Trophoblast cell (in vitro differentiated cells and primary cell): Measurements from ENCODE around the gene FTO.

Source experiments
- DNase-seq, 2 donors: peaks; one replicate each; pipeline ENCODE4 v3.0.0-alpha.2; 2016
- H2AFZ ChIP-seq: 2 replicates; pipeline ENCODE4 v1.6.1; 2013; ENCODE audit warnings: low read length, moderate library complexity, mild to moderate bottlenecking; ENCODE audit not compliant: insufficient read depth, poor library complexity
- H2AK5ac ChIP-seq: 2 replicates; pipeline ENCODE4 v1.6.1; 2013; ENCODE audit warnings: mild to moderate bottlenecking, low read length
- H2BK120ac ChIP-seq: 2 replicates; pipeline ENCODE4 v1.6.1; 2013; ENCODE audit warnings: low read length, mild to moderate bottlenecking, moderate library complexity; ENCODE audit not compliant: insufficient read depth, poor library complexity
- H2BK12ac ChIP-seq: 2 replicates; pipeline ENCODE4 v1.6.1; 2013; ENCODE audit warnings: mild to moderate bottlenecking, low read length, moderate library complexity
- H2BK5ac ChIP-seq: 2 replicates; pipeline ENCODE4 v1.6.1; 2013; ENCODE audit warnings: low read length, low read depth, moderate library complexity, mild to moderate bottlenecking; ENCODE audit not compliant: poor library complexity
- H3K14ac ChIP-seq: 2 replicates; pipeline ENCODE4 v1.6.1; 2013; ENCODE audit warnings: mild to moderate bottlenecking, low read length
- H3K18ac ChIP-seq: 2 replicates; pipeline ENCODE4 v1.6.1; 2013; ENCODE audit warnings: mild to moderate bottlenecking, low read length
- H3K23ac ChIP-seq: 2 replicates; pipeline ENCODE4 v1.6.1; 2013; ENCODE audit warnings: low read length
- H3K27ac ChIP-seq: 2 replicates; pipeline ENCODE4 v1.5.1; 2013; ENCODE audit warnings: low read depth, mild to moderate bottlenecking, inconsistent platforms, low read length, moderate library complexity
- H3K27me3 ChIP-seq: 2 replicates; pipeline ENCODE4 v1.6.1; 2013; ENCODE audit warnings: inconsistent platforms, mild to moderate bottlenecking, low read length, moderate library complexity; ENCODE audit not compliant: insufficient read depth
- H3K36me3 ChIP-seq, 2 experiments: 1 replicate in 1 of 2; 2 replicates in 1 of 2; pipeline ENCODE4 v1.6.1; 2013; ENCODE audit warnings: low read length in 2 of 2, mild to moderate bottlenecking in 2 of 2, moderate library complexity in 1 of 2; ENCODE audit not compliant: insufficient read depth in 2 of 2, control insufficient read depth in 1 of 2
- H3K4ac ChIP-seq: 2 replicates; pipeline ENCODE4 v1.6.1; 2013; ENCODE audit warnings: low read depth, mild to moderate bottlenecking, low read length, moderate library complexity
- H3K4me1 ChIP-seq, 2 experiments: 1 replicate in 1 of 2; 2 replicates in 1 of 2; pipeline ENCODE4 v1.6.1; 2013; ENCODE audit warnings: low read length in 2 of 2, mild to moderate bottlenecking in 2 of 2, moderate library complexity in 1 of 2; ENCODE audit not compliant: insufficient read depth in 2 of 2, control insufficient read depth in 1 of 2
- H3K4me2 ChIP-seq: 2 replicates; pipeline ENCODE4 v1.6.1; 2013; ENCODE audit warnings: inconsistent platforms, mild to moderate bottlenecking, low read length, moderate library complexity
- H3K4me3 ChIP-seq: 2 replicates; pipeline ENCODE4 v1.5.1; 2013; ENCODE audit warnings: mild to moderate bottlenecking, low read depth, low read length, inconsistent platforms
- H3K79me1 ChIP-seq: one replicate; pipeline ENCODE4 v1.6.1; 2013; ENCODE audit warnings: low read length
- H3K79me2 ChIP-seq: 2 replicates; pipeline ENCODE4 v1.6.1; 2013; ENCODE audit warnings: low read length, mild to moderate bottlenecking; ENCODE audit not compliant: control insufficient read depth, insufficient read depth, poor library complexity
- H3K9ac ChIP-seq: 2 replicates; pipeline ENCODE4 v1.6.1; 2013; ENCODE audit warnings: mild to moderate bottlenecking, low read length
- H3K9me3 ChIP-seq: 2 replicates; pipeline ENCODE4 v1.6.1; 2013; ENCODE audit warnings: low read depth, mild to moderate bottlenecking, control low read depth, inconsistent platforms, low read length; ENCODE audit not compliant: insufficient read depth
- H4K12ac ChIP-seq: 2 replicates; pipeline ENCODE4 v1.6.1; 2013; ENCODE audit warnings: low read depth, mild to moderate bottlenecking, low read length, moderate library complexity
- H4K8ac ChIP-seq: 2 replicates; pipeline ENCODE4 v1.6.1; 2013; ENCODE audit warnings: low read depth, mild to moderate bottlenecking, low read length, moderate library complexity
- H4K91ac ChIP-seq: one replicate; pipeline ENCODE4 v1.6.1; 2013; ENCODE audit warnings: low read depth, mild to moderate bottlenecking, low read length, moderate library complexity
- WGBS: extraction: QIAGEN DNeasy Blood & Tissue Kit; methylation state at CpG from one replicate; pipeline ENCODE4 v1.1.7; 2013; ENCODE audit warnings: missing lambda C conversion rate; ENCODE audit not compliant: insufficient read length, insufficient coverage; ENCODE audit errors: extremely low coverage; 5-methylcytosine and 5-hydroxymethylcytosine counted together

FTO gene

DNA sequence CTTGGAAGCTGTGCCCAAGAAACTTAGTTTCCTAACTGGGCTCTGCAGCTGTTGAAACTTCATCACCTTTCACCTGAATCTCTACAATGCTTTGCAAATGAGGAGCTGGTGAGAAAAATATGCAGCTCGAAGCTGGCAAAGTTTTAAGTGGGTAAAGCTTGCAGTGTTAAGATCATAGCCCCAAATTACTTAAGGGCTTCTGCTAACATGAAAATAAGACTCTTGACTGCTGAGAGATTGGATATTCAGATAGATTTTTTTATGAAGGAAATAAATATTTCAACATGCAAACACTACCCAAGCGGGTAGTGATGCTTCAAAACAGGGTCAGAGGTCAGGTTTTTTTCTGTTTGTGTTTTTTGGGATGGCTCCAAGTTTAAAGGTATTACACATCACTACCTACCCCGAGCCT lies 278.7 kb downstream of the FTO start:
- Histone ChIP-seq H2AK5ac (no peak overlapping the region), H3K4me3 (no peak overlapping the region), H2BK5ac (no peak overlapping the region), H3K14ac (no peak overlapping the region), H2AFZ (no peak overlapping the region), H2BK12ac (no peak overlapping the region), H4K91ac (no peak overlapping the region), H2BK120ac (no peak overlapping the region), H4K8ac (no peak overlapping the region), H3K79me1 (no peaks in the 10 kb centered on the region), H3K4me1 (peaks cover 0 to 3% of the 10 kb centered on the region in 2 experiments), H3K27me3 (no peaks in the 10 kb centered on the region), H3K18ac (no peak overlapping the region), H4K12ac (no peak overlapping the region), H3K36me3 (no peaks in the 10 kb centered on the region), H3K4me2 (no peak overlapping the region), H3K79me2 (no peaks in the 10 kb centered on the region), H3K9me3 (no peaks in the 10 kb centered on the region), H3K23ac (no peak overlapping the region), H3K27ac (no peak overlapping the region), H3K9ac (no peak overlapping the region), H3K4ac (no peak overlapping the region)
- DNase-seq, result peak in 1 of 2 donors; percentile 33
- WGBS, result no CpG with 5 or more reads among the region's 3 CpGs

DNA sequence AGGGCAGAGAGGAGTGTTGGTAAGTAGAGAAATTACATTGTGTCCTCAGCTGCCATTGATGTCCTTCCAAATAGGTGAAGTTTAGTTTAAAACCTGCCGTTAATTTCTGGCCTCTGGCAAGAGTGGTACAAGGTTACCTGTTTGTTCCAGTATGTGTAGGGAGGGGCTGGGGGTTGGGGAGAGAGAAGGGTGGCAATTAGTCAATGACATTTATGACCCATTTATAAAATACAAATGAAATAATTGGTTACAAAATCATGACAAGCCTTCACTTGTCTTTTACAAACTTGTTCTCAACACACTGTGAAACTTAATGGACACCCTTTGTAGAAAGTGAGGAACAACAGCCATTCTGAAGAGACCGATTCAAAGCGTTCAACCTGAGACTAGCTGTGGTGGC lies 281.0 kb downstream of the FTO start:
- Histone ChIP-seq H3K79me2 (no peaks in the 10 kb centered on the region), H2BK120ac (no peak overlapping the region), H3K14ac (no peak overlapping the region), H3K9me3 (no peaks in the 10 kb centered on the region), H3K36me3 (no peaks in the 10 kb centered on the region), H4K12ac (no peak overlapping the region), H3K79me1 (no peaks in the 10 kb centered on the region), H2BK12ac (no peak overlapping the region), H3K4me2 (no peak overlapping the region), H3K18ac (no peak overlapping the region), H3K4me1 (no peaks in the 10 kb centered on the region), H3K23ac (no peak overlapping the region), H3K4ac (no peak overlapping the region), H2AFZ (no peak overlapping the region), H3K9ac (no peak overlapping the region), H2BK5ac (no peak overlapping the region), H4K8ac (no peak overlapping the region), H3K4me3 (no peak overlapping the region), H3K27me3 (no peaks in the 10 kb centered on the region), H4K91ac (no peak overlapping the region), H3K27ac (no peak overlapping the region), H2AK5ac (no peak overlapping the region)
- WGBS, result no CpG with 5 or more reads among the region's 3 CpGs
- DNase-seq, result no peak

- no peak overlapping the region for H3K9ac ChIP-seq
- no peak overlapping the region for H2BK5ac ChIP-seq
- no peaks in the 10 kb centered on the region for H3K36me3 ChIP-seq
- no peak overlapping the region for H4K8ac ChIP-seq
- H4K12ac ChIP-seq, result no peak overlapping the region
- whole genome bisulfite sequencing, result no CpG with 5 or more reads among the region's 3 CpGs
- H4K91ac ChIP-seq, result no peak overlapping the region
- no peak overlapping the region for H3K27ac ChIP-seq
- no peak overlapping the region for H2AFZ ChIP-seq
- no peak overlapping the region for H3K14ac ChIP-seq
- no peaks in the 10 kb centered on the region for H3K9me3 ChIP-seq
- no peak overlapping the region for H2BK120ac ChIP-seq
- peak in 1 of 2 donors; percentile 80 for DNase-seq
- H2AK5ac ChIP-seq, result no peak overlapping the region
- no peak overlapping the region for H3K4ac ChIP-seq
- H3K18ac ChIP-seq, result no peak overlapping the region
- H3K4me2 ChIP-seq, result no peak overlapping the region
- H3K4me1 ChIP-seq, result no peaks in the 10 kb centered on the region
- H3K79me2 ChIP-seq, result no peaks in the 10 kb centered on the region
- H3K23ac ChIP-seq, result no peak overlapping the region
- no peak overlapping the region for H2BK12ac ChIP-seq
- H3K4me3 ChIP-seq, result no peak overlapping the region
- no peaks in the 10 kb centered on the region for H3K27me3 ChIP-seq
- no peaks in the 10 kb centered on the region for H3K79me1 ChIP-seq
Observed at GRCh38 chr16:53985861-53986260, 281.9 kb downstream of the FTO start.

DNA sequence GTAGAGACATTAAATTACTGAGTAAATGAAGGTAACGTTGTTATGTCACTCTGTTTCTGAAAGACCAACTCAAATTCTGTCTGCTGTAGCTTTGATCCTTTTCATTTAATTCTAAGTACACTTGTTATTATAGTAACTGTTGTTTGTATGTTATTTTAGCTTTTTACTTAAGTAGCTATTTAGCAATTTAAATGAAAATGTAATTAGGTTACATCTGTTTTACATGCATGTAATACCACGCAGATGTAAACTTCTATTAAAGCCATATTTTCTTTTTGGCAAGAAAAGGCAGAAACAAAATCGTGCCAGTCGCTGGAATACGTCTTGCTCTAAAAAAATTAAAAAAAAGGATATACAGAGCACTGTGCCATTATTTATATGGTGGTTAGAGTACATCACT lies 282.8 kb downstream of the FTO start:
- no peak overlapping the region for H3K23ac ChIP-seq
- H3K27me3 ChIP-seq, result no peaks in the 10 kb centered on the region
- H2AK5ac ChIP-seq, result no peak overlapping the region
- WGBS, result no CpG with 5 or more reads among the region's 5 CpGs
- H4K91ac ChIP-seq, result no peak overlapping the region
- H3K18ac ChIP-seq, result no peak overlapping the region
- H3K36me3 ChIP-seq, result no peaks in the 10 kb centered on the region
- H2BK5ac ChIP-seq, result no peak overlapping the region
- no peak overlapping the region for H3K27ac ChIP-seq
- no peak overlapping the region for H3K4me3 ChIP-seq
- H3K79me1 ChIP-seq, result no peaks in the 10 kb centered on the region
- no peak overlapping the region for H4K8ac ChIP-seq
- DNase-seq, result no peak
- H2BK12ac ChIP-seq, result no peak overlapping the region
- H3K4ac ChIP-seq, result no peak overlapping the region
- H3K14ac ChIP-seq, result no peak overlapping the region
- no peak overlapping the region for H3K9ac ChIP-seq
- H3K4me1 ChIP-seq, result no peaks in the 10 kb centered on the region
- no peak overlapping the region for H2BK120ac ChIP-seq
- H3K79me2 ChIP-seq, result no peaks in the 10 kb centered on the region
- H2AFZ ChIP-seq, result no peak overlapping the region
- no peaks in the 10 kb centered on the region for H3K9me3 ChIP-seq
- H3K4me2 ChIP-seq, result no peak overlapping the region
- H4K12ac ChIP-seq, result no peak overlapping the region
